ENCODE data around the gene PCNT. TPM values are rescaled to one million over a fixed set of nuclear protein-coding genes. Genes with fewer than 3 reads are reported as not detected.
A peak's percentile ranks its signal among the peaks of the same experiment; 100 is the strongest.

PCNT gene
- total RNA-seq, 6 experiments from 2014 or later: 23.2 to 26.9 (median 25.5) TPM

DNA sequence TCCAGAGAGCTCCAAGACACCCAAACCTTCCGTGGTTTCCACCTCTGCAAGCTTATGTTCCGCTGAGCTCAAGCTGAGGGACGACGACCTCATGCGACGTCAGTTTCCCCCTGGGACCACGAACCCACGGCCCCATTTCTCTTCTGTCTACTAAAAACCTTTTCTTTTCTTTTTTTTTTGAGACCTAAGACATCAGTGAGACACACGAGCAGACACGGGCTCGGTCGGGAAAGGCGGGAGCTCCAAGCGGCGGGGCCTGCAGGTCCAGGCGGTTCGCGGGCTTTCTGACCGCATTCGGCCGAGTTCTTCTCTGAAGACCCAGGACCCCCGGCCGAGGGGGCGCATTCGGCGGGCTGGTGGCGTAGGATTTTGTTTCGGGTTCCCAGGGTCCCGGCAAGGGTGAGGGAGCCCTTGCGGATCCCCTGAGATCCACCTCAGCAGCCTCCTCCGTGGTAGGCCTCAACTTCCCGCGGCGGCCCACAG, 688 bp upstream of the PCNT start:
- peaks cover 42% of the 10 kb centered on the region for H3K4me1 Mint-ChIP-seq (ENCODE audit: low read depth)
- peak overlapping the region; percentile 94 for H3K4me3 Mint-ChIP-seq
- peaks cover 15% of the 10 kb centered on the region; the same call in 1 of the 2 replicates for H3K36me3 Mint-ChIP-seq (ENCODE audit: low read depth)
- no peak for DNase-seq
- H3K27me3 Mint-ChIP-seq (ENCODE audit: insufficient read depth): no peaks in the 10 kb centered on the region; the same call in 1 of the 2 replicates
- TF ChIP-seq, protein P1, sequence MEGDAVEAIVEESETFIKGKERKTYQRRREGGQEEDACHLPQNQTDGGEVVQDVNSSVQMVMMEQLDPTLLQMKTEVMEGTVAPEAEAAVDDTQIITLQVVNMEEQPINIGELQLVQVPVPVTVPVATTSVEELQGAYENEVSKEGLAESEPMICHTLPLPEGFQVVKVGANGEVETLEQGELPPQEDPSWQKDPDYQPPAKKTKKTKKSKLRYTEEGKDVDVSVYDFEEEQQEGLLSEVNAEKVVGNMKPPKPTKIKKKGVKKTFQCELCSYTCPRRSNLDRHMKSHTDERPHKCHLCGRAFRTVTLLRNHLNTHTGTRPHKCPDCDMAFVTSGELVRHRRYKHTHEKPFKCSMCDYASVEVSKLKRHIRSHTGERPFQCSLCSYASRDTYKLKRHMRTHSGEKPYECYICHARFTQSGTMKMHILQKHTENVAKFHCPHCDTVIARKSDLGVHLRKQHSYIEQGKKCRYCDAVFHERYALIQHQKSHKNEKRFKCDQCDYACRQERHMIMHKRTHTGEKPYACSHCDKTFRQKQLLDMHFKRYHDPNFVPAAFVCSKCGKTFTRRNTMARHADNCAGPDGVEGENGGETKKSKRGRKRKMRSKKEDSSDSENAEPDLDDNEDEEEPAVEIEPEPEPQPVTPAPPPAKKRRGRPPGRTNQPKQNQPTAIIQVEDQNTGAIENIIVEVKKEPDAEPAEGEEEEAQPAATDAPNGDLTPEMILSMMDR (IDR thresholded peaks at IDR 0.05): no peak
- H3K9me3 Mint-ChIP-seq: no peaks in the 10 kb centered on the region
- peak overlapping the region; percentile 85 for H3K27ac Mint-ChIP-seq

DNA sequence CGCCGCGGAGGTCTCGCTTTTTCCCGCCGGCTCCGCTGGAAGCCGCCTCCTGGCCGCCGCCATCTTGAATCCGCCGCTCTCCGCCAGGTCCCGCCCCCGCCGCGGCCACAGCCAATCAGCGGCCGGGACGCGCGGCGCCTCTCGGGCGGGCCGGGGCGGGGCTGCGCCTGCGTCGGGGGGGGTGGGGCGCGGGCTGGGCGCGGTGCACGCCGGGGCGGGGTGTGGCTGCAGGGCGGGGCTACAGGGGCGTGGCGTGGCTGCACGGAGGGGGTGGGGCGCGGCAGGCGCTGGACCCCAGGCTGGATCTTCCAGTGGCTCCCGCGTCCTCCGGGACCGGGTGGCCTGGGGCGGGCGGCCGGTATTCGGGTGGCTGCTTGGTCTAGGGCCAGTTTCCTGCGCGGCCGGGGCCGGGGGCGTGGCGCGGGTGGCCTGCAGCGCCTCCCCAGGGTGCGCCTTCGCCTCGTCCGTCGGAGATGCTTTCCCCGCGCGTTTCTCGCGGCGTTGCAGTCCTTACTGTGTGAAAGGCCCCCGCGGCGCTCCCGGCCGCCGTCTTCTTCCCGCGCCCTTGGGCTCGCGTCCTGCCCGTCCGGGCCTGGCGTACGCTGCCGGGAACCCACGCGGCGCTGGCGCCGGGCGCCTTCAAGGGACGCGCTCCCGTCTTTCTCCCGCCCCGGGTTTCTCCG, 575 bp downstream of the PCNT start:
- Mint-ChIP-seq H3K36me3 (ENCODE audit: low read depth) (peaks cover 21% of the 10 kb centered on the region; the same call in 1 of the 2 replicates), H3K9me3 (no peaks in the 10 kb centered on the region), H3K4me3 (peak overlapping the region; percentile 94), H3K27me3 (ENCODE audit: insufficient read depth) (no peaks in the 10 kb centered on the region; the same call in 1 of the 2 replicates), H3K4me1 (ENCODE audit: low read depth) (peaks cover 49% of the 10 kb centered on the region), H3K27ac (peak overlapping the region; percentile 95)
- TF ChIP-seq, protein P1 (IDR thresholded peaks at IDR 0.05): no peak
- DNase-seq: peak; percentile 63

DNA sequence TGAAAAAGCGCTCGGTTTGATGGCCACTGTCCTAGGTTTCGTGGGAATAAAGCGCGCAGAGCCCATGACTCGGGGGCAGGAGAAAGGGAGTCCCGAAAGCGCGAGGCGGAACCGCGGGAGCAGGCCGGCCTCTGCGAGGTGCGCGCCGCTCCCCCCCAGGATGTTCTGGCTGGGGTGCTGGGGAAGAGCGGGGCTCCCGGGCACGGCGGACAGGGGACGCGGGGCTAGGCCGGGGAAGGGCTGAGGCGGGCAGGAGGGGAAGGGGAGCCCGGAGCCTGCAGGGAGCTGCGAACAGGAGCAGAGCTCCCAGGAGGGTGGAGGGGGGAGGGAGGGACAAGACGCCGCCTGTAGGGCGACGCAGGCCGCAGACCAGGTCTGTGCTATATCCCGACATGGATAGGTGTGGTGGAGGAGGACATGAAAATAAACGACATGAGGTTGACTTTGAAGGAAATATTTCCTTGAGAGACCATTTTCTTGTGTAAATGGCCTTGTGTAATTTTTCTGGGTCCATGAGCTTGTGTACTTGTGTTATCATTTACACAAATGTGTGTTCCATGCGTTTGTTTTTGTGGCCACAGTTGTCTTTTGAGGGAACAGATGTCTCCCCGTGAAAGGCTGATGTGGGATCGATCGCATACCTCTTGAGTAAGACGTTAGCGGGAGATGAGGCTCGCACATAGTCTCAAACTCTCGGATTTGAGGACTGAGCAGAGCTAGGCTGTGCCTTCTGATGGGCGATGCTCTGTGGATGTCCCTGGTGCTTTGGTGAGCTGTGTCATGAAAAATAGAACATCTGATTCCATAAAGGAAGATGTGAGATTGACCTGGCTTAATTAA, 1.3 kb downstream of the PCNT start:
- H3K9me3 Mint-ChIP-seq: no peaks in the 10 kb centered on the region
- H3K4me1 Mint-ChIP-seq (ENCODE audit: low read depth): peaks cover 48% of the 10 kb centered on the region
- TF ChIP-seq, protein P1 (IDR thresholded peaks at IDR 0.05): peak; percentile 42; the same call in 1 of the 2 replicates
- peak overlapping the region; percentile 79 for H3K27ac Mint-ChIP-seq
- peak overlapping the region; percentile 87 for H3K4me3 Mint-ChIP-seq
- peak; percentile 41 for DNase-seq
- H3K27me3 Mint-ChIP-seq (ENCODE audit: insufficient read depth): no peaks in the 10 kb centered on the region; the same call in 1 of the 2 replicates
- H3K36me3 Mint-ChIP-seq (ENCODE audit: low read depth): peaks cover 21% of the 10 kb centered on the region; the same call in 1 of the 2 replicates

DNA sequence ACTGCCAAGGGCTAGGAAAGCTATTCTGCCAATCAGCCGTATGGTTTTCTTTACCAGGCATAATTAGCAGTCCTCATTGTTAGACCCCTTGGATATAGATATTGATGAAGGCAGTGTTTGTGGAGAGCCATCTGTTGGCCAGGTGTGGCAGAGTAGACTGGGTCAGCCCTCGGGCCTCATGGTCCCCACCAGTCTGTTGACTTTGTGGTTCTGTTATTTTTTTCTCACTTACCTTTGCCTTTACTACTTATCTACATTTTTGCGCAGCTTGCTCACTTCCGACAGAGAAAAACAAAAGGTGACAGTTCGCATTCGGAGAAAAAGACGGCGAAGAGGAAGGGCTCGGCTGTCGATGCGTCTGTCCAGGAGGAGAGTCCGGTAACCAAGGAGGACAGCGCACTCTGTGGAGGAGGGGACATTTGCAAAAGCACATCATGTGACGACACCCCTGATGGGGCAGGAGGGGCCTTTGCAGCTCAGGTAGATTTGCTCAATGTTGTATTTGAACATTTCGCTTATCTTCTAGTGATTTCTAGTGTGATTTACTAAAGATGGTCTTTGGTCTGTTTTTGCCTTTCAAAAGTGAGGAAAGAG, 2.3 kb downstream of the PCNT start:
- Mint-ChIP-seq H3K4me1 (ENCODE audit: low read depth) (peaks cover 47% of the 10 kb centered on the region), H3K36me3 (ENCODE audit: low read depth) (peaks cover 28% of the 10 kb centered on the region), H3K27ac (peak overlapping the region; percentile 13; the same call in 1 of the 2 replicates), H3K4me3 (peak overlapping the region; percentile 87; the same call in 1 of the 2 replicates), H3K9me3 (no peaks in the 10 kb centered on the region), H3K27me3 (ENCODE audit: insufficient read depth) (no peaks in the 10 kb centered on the region; the same call in 1 of the 2 replicates)
- TF ChIP-seq, protein P1 (IDR thresholded peaks at IDR 0.05): no peak
- no peak for DNase-seq

DNA sequence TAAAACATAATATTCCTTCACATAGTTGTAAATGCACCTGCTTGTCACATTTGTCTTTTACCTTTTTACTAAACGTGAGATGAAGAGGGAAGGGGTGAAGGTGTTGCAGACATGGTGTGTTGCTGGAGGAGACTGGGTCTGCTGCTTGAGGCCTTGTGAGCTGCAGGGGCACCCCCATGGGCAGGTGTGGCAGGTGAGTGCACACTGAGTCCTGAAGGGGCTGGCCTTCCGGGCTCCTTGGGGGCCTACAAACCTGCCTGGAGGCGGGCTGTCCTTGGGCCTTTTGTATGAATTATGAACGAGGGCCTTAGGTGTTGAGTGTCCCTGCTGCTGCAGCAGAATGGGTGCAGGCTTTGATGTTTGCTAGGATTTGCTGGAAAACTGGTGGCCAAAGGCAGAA, 3.8 kb downstream of the PCNT start:
- DNase-seq: no peak
- Mint-ChIP-seq H3K27me3 (ENCODE audit: insufficient read depth) (no peaks in the 10 kb centered on the region), H3K4me3 (no peak overlapping the region), H3K4me1 (ENCODE audit: low read depth) (peaks cover 47% of the 10 kb centered on the region), H3K9me3 (no peaks in the 10 kb centered on the region), H3K27ac (no peak overlapping the region), H3K36me3 (ENCODE audit: low read depth) (peaks cover 38% of the 10 kb centered on the region)
- TF ChIP-seq, protein P1 (IDR thresholded peaks at IDR 0.05): no peak
